ENCODE results near the gene SCAI. TPM values are rescaled to one million over a fixed set of nuclear protein-coding genes. Genes with fewer than 3 reads are reported as not detected.

SCAI gene
- total and polyA plus RNA-seq, 9 of the 15 experiments (the other 6 are each of a cell fraction or from before 2014, with no cell fraction given), result 0.70 to 12.4 (median 4.2) TPM

DNA sequence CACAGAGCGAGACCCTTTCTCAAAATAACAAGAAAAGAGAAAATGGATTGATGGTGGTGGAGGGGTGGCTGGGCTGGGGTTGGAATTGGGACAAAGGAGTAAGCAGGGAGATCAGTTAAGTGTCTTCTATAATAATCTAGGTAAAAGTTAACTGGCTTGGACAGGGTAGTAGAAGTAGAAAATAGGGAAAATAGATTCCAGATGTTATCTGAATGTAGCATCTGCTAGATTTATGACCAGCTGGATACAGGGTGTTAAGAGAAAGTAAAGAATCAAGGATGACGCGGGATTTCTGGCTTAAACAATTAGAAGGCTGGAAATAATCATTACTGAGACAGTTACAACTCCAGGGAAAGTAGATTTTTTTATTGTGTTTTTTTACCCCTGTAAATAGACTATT is 33.3 kb upstream of the SCAI start (continued):
- TF ChIP-seq FOXP1 (CRISPR knock-in tag; IDR thresholded peaks at IDR 0.05) (no peak), ZNF239 (CRISPR knock-in tag; IDR thresholded peaks at IDR 0.05) (no peak), HOXB6 (CRISPR knock-in tag; IDR thresholded peaks at IDR 0.05; ENCODE audit: borderline replicate concordance) (no peak), ZBTB8A (IDR thresholded peaks at IDR 0.05; ENCODE audit: partially characterized antibody) (no peak), ZNF551 (CRISPR knock-in tag; IDR thresholded peaks at IDR 0.05) (no peak), PHF8 (IDR thresholded peaks at IDR 0.05; ENCODE audit: borderline replicate concordance, low read length) (no peak), ELF4 (CRISPR knock-in tag; IDR thresholded peaks at IDR 0.05) (no peak), SMC3 (conservative IDR thresholded peaks at IDR 0.05; ENCODE audit: insufficient read depth, low read depth, low read length) (no peak), MCM3 (IDR thresholded peaks at IDR 0.05) (no peak), ZNF696 (CRISPR knock-in tag; conservative IDR thresholded peaks at IDR 0.05) (no peak), ARID1B (IDR thresholded peaks at IDR 0.05) (peak; percentile 65; the same call in 1 of the 2 replicates), ELF2 (CRISPR knock-in tag; IDR thresholded peaks at IDR 0.05) (no peak), GATAD2B (IDR thresholded peaks at IDR 0.05; ENCODE audit: borderline replicate concordance) (0 out of 2 replicates have a peak, but pooled peaks have one; percentile 14), E2F3 (CRISPR knock-in tag; IDR thresholded peaks at IDR 0.05) (no peak), RBM17 (IDR thresholded peaks at IDR 0.05; ENCODE audit: borderline replicate concordance, low read depth, low read length) (no peak), ZNF584 (CRISPR knock-in tag; IDR thresholded peaks at IDR 0.05; ENCODE audit: low read depth) (no peak), NRF1 (conservative IDR thresholded peaks at IDR 0.05 in 1 of 2, IDR thresholded peaks at IDR 0.05 in 1 of 2) (no peak), CXXC5 (CRISPR knock-in tag; IDR thresholded peaks at IDR 0.05) (no peak), POLR3A (IDR thresholded peaks at IDR 0.05; ENCODE audit: borderline replicate concordance, extremely low read depth, insufficient read depth, insufficient read length) (no peak), C11orf30 (IDR thresholded peaks at IDR 0.05; ENCODE audit: low read depth) (peak; percentile 49; the same call in 1 of the 2 replicates), HMGN3 (IDR thresholded peaks at IDR 0.05; ENCODE audit: borderline replicate concordance, extremely low read depth, insufficient read length, low read depth, low read length) (no peak)
- TF ChIP-seq, protein P1, sequence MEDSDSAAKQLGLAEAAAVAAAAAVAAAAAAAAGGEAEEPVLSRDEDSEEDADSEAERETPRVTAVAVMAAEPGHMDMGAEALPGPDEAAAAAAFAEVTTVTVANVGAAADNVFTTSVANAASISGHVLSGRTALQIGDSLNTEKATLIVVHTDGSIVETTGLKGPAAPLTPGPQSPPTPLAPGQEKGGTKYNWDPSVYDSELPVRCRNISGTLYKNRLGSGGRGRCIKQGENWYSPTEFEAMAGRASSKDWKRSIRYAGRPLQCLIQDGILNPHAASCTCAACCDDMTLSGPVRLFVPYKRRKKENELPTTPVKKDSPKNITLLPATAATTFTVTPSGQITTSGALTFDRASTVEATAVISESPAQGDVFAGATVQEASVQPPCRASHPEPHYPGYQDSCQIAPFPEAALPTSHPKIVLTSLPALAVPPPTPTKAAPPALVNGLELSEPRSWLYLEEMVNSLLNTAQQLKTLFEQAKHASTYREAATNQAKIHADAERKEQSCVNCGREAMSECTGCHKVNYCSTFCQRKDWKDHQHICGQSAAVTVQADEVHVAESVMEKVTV (CRISPR knock-in tag; IDR thresholded peaks at IDR 0.05), result no peak
- TF ChIP-seq, protein P2, sequence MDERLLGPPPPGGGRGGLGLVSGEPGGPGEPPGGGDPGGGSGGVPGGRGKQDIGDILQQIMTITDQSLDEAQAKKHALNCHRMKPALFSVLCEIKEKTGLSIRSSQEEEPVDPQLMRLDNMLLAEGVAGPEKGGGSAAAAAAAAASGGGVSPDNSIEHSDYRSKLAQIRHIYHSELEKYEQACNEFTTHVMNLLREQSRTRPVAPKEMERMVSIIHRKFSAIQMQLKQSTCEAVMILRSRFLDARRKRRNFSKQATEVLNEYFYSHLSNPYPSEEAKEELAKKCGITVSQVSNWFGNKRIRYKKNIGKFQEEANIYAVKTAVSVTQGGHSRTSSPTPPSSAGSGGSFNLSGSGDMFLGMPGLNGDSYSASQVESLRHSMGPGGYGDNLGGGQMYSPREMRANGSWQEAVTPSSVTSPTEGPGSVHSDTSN (CRISPR knock-in tag; IDR thresholded peaks at IDR 0.05; ENCODE audit: low read depth), result no peak
- TF ChIP-seq, protein P2 (tag; conservative IDR thresholded peaks at IDR 0.05; ENCODE audit: low read depth), result peak; percentile 82
- TF ChIP-seq, protein P3, sequence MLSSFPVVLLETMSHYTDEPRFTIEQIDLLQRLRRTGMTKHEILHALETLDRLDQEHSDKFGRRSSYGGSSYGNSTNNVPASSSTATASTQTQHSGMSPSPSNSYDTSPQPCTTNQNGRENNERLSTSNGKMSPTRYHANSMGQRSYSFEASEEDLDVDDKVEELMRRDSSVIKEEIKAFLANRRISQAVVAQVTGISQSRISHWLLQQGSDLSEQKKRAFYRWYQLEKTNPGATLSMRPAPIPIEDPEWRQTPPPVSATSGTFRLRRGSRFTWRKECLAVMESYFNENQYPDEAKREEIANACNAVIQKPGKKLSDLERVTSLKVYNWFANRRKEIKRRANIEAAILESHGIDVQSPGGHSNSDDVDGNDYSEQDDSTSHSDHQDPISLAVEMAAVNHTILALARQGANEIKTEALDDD (IDR thresholded peaks at IDR 0.05), result peak; percentile 17; the same call in 1 of the 2 replicates

Data from K562 (cell line).